Inferior parietal cortex (tissue), 1 donor: ENCODE results near the gene C19orf38.
"Not testable (repeated sequence)": the region's sequence is repeated elsewhere in the genome, so short reads cannot be mapped to it uniquely, and the experiment has no call there.

Experiments used
- DNase-seq: peaks from one replicate; pipeline ENCODE4 v3.0.0-alpha.2; 2016; ENCODE audit errors: extremely low spot score

The C19orf38 gene

GRCh38 chr19:10820173-10820572 is 28.0 kb upstream of the C19orf38 start:
- no peak for DNase-seq

- no peak for DNase-seq
Measured at GRCh38 chr19:10823690-10824089, 24.5 kb upstream of the C19orf38 start.

GRCh38 chr19:10826231-10826630 is 22.0 kb upstream of the C19orf38 start:
- DNase-seq, result no peak

GRCh38 chr19:10826846-10827245 is 21.4 kb upstream of the C19orf38 start:
- DNase-seq, result no peak

- no peak for DNase-seq
Measured at GRCh38 chr19:10828981-10829821, 19.0 kb upstream of the C19orf38 start.

GRCh38 chr19:10829967-10830366 is 18.2 kb upstream of the C19orf38 start:
- DNase-seq, result no peak

GRCh38 chr19:10830370-10830769 is 17.8 kb upstream of the C19orf38 start:
- no peak for DNase-seq

GRCh38 chr19:10830931-10831779 is 17.1 kb upstream of the C19orf38 start:
- DNase-seq, result no peak

GRCh38 chr19:10831987-10832938 is 16.0 kb upstream of the C19orf38 start:
- DNase-seq, result no peak

- no peak for DNase-seq
Measured at GRCh38 chr19:10832939-10833296, 15.3 kb upstream of the C19orf38 start.

- no peak for DNase-seq
Measured at GRCh38 chr19:10835089-10835753, 13.0 kb upstream of the C19orf38 start.

GRCh38 chr19:10835754-10836478 is 12.3 kb upstream of the C19orf38 start, which contains the start of gene TMED1:
TMED1 (minus strand) TSS chr19:10836212; CDS start chr19:10836191, 21 bp downstream.
- DNase-seq, result peak; percentile 92

- no peak for DNase-seq
Measured at GRCh38 chr19:10836479-10837330, 11.5 kb upstream of the C19orf38 start.

GRCh38 chr19:10837649-10838048 is 10.6 kb upstream of the C19orf38 start:
- not testable (repeated sequence) for DNase-seq

- DNase-seq, result no peak
Measured at GRCh38 chr19:10838377-10838776, 9.8 kb upstream of the C19orf38 start.

- DNase-seq, result no peak
Measured at GRCh38 chr19:10839114-10840050, 8.8 kb upstream of the C19orf38 start.

GRCh38 chr19:10842788-10843187 is 5.4 kb upstream of the C19orf38 start:
- no peak for DNase-seq

GRCh38 chr19:10846500-10847202 is 1.6 kb upstream of the C19orf38 start:
- no peak for DNase-seq
